ENCODE measurements around the gene PRR33.
"Not testable (repeated sequence)": the region's sequence is repeated elsewhere in the genome, so short reads cannot be mapped to it uniquely, and the experiment has no call there.

- not testable (repeated sequence) for TF ChIP-seq EZH2phosphoT487 (IDR thresholded peaks at IDR 0.05; ENCODE audit: borderline replicate concordance, low read length); CTCF (IDR thresholded peaks at IDR 0.05; ENCODE audit: low read depth, low read length, poor library complexity, severe bottlenecking)
These were observed 17.1 kb downstream of the PRR33 start for GRCh38 chr11:1874441-1875092.
